HUES64 (cell line): ENCODE measurements around the gene HSD17B2.
"Not testable (repeated sequence)": the region's sequence is repeated elsewhere in the genome, so short reads cannot be mapped to it uniquely, and the experiment has no call there.

ENCODE experiments used
- H3K27ac ChIP-seq: 2 replicates; pipeline ENCODE4 v1.7.0; 2013; ENCODE audit warnings: low read depth, low read length, inconsistent platforms
- H3K27me3 ChIP-seq: 2 replicates; pipeline ENCODE4 v1.6.1; 2013; ENCODE audit warnings: mild to moderate bottlenecking, low read length; ENCODE audit not compliant: insufficient read depth
- H3K36me3 ChIP-seq: 2 replicates; pipeline ENCODE4 v1.6.1; 2013; ENCODE audit warnings: mild to moderate bottlenecking, low read length; ENCODE audit not compliant: insufficient read depth
- H3K4me1 ChIP-seq: 2 replicates; pipeline ENCODE4 v1.6.1; 2013; ENCODE audit warnings: mild to moderate bottlenecking, low read length, moderate library complexity; ENCODE audit not compliant: insufficient read depth
- H3K4me3 ChIP-seq: 2 replicates; pipeline ENCODE4 v1.5.1; 2013; ENCODE audit warnings: mild to moderate bottlenecking, low read length, moderate library complexity
- H3K9ac ChIP-seq: 2 replicates; pipeline ENCODE4 v1.6.1; 2013; ENCODE audit warnings: mild to moderate bottlenecking, low read depth, low read length
- H3K9me3 ChIP-seq: 2 replicates; pipeline ENCODE4 v1.6.1; 2013; ENCODE audit warnings: low read depth, low read length; ENCODE audit not compliant: insufficient read depth
- WGBS: fragments of 150-250, 120-280 bp; methylation state at CpG from one replicate; pipeline ENCODE4 v1.1.7; 2013; ENCODE audit warnings: missing lambda C conversion rate; 5-methylcytosine and 5-hydroxymethylcytosine counted together

HSD17B2 gene

GRCh38 chr16:82135844-82136243 is 100.8 kb downstream of the HSD17B2 start:
- H3K9ac ChIP-seq = no peak overlapping the region
- H3K27me3 ChIP-seq = no peaks in the 10 kb centered on the region
- H3K36me3 ChIP-seq = peaks cover 13% of the 10 kb centered on the region; the same call in 1 of the 2 replicates
- no peak overlapping the region for H3K27ac ChIP-seq
- H3K4me1 ChIP-seq = peaks cover 11% of the 10 kb centered on the region
- no peak overlapping the region for H3K4me3 ChIP-seq
- WGBS = 90% methylated on average over 7 of the region's 8 CpGs
- no peaks in the 10 kb centered on the region for H3K9me3 ChIP-seq

GRCh38 chr16:82136956-82137821 is 102.1 kb downstream of the HSD17B2 start:
- Histone ChIP-seq H3K9ac (no peak overlapping the region), H3K9me3 (no peaks in the 10 kb centered on the region)
- WGBS = 92% methylated on average over 9 of the region's 9 CpGs

GRCh38 chr16:82137822-82138167 is 102.7 kb downstream of the HSD17B2 start:
- Histone ChIP-seq H3K27ac (no peak overlapping the region), H3K4me1 (peaks cover 11% of the 10 kb centered on the region), H3K27me3 (no peaks in the 10 kb centered on the region), H3K4me3 (no peak overlapping the region), H3K9ac (no peak overlapping the region), H3K9me3 (no peaks in the 10 kb centered on the region), H3K36me3 (peaks cover 13% of the 10 kb centered on the region; the same call in 1 of the 2 replicates)
- 89% methylated on average over 2 of the region's 3 CpGs for WGBS

More at GRCh38 chr16:82136956-82137821, 102.1 kb downstream of the HSD17B2 start:
- Histone ChIP-seq H3K27ac (no peak overlapping the region), H3K4me3 (no peak overlapping the region), H3K4me1 (peaks cover 11% of the 10 kb centered on the region), H3K27me3 (no peaks in the 10 kb centered on the region), H3K36me3 (peaks cover 13% of the 10 kb centered on the region; the same call in 1 of the 2 replicates)

GRCh38 chr16:82138478-82139285 is 103.6 kb downstream of the HSD17B2 start:
- Histone ChIP-seq H3K4me1 (peaks cover 11% of the 10 kb centered on the region), H3K27ac (no peak overlapping the region), H3K9ac (peak overlapping the region; percentile 70), H3K9me3 (no peaks in the 10 kb centered on the region), H3K27me3 (no peaks in the 10 kb centered on the region), H3K4me3 (peak overlapping the region; percentile 52), H3K36me3 (peaks cover 13% of the 10 kb centered on the region; the same call in 1 of the 2 replicates)
- whole genome bisulfite sequencing = 80% methylated on average over 15 of the region's 15 CpGs

GRCh38 chr16:82139286-82139571 is 104.2 kb downstream of the HSD17B2 start:
- Histone ChIP-seq H3K9ac (peak overlapping the region; percentile 70), H3K4me3 (peak overlapping the region; percentile 52), H3K36me3 (peaks cover 13% of the 10 kb centered on the region; the same call in 1 of the 2 replicates), H3K4me1 (peaks cover 10% of the 10 kb centered on the region)
- H3K9me3 ChIP-seq, H3K27me3 ChIP-seq, H3K27ac ChIP-seq: not testable (repeated sequence)
- WGBS = 27% methylated on average over 19 of the region's 19 CpGs

- Histone ChIP-seq H3K4me1 (no peaks in the 10 kb centered on the region), H3K27me3 (no peaks in the 10 kb centered on the region), H3K9me3 (no peaks in the 10 kb centered on the region), H3K9ac (no peak overlapping the region), H3K4me3 (no peak overlapping the region), H3K36me3 (peaks cover 61% of the 10 kb centered on the region), H3K27ac (no peak overlapping the region)
- 100% methylated on average over 2 of the region's 3 CpGs for WGBS
Observed at GRCh38 chr16:82146556-82146955, 111.5 kb downstream of the HSD17B2 start.

- 97% methylated on average over 5 of the region's 5 CpGs for WGBS
- Histone ChIP-seq H3K36me3 (peaks cover 61% of the 10 kb centered on the region), H3K9ac (no peak overlapping the region)
Observed at GRCh38 chr16:82146957-82147356, 111.9 kb downstream of the HSD17B2 start.

GRCh38 chr16:82147546-82147945 is 112.5 kb downstream of the HSD17B2 start:
- peaks cover 4% of the 10 kb centered on the region; the same call in 1 of the 2 replicates for H3K4me1 ChIP-seq
- H3K36me3 ChIP-seq = peaks cover 61% of the 10 kb centered on the region
- no peaks in the 10 kb centered on the region for H3K27me3 ChIP-seq
- no peak overlapping the region for H3K27ac ChIP-seq
- H3K9ac ChIP-seq = no peak overlapping the region
- no peaks in the 10 kb centered on the region for H3K9me3 ChIP-seq
- WGBS = 94% methylated on average over 5 of the region's 5 CpGs
- H3K4me3 ChIP-seq = no peak overlapping the region

More at GRCh38 chr16:82146957-82147356, 111.9 kb downstream of the HSD17B2 start:
- no peak overlapping the region for H3K27ac ChIP-seq
- H3K9me3 ChIP-seq = no peaks in the 10 kb centered on the region
- H3K4me1 ChIP-seq = no peaks in the 10 kb centered on the region
- H3K4me3 ChIP-seq = no peak overlapping the region
- no peaks in the 10 kb centered on the region for H3K27me3 ChIP-seq
